PC-3 (cell line): ENCODE results near the gene KCNK3. TPM values are rescaled to one million over a fixed set of nuclear protein-coding genes. Genes with fewer than 3 reads are reported as not detected.

Source experiments
- ATAC-seq: fragments of 200-7000 bp; cut with Tn5 transposase; 2 replicates; pipeline ENCODE4 v1.9.1; 2020; ENCODE audit warnings: mild to moderate bottlenecking, moderate library complexity
- BruUV-seq: library from RNA; stranded (reverse); fragments of 400-500 nt; replicated peaks from 2 replicates; lab custom pipeline; 2021; lab: Mats Ljungman, UMichigan
- CTCF ChIA-PET: fragments of 300-600 bp; sonication (Branson Sonifier 250); formaldehyde crosslinking; loops from one replicate; lab custom pipeline; 2022; ENCODE audit warnings: antibody characterized with exemption; lab: Charles Lee
- POLR2A ChIA-PET: fragments of 300-600 bp; sonication (Branson Sonifier 250); formaldehyde crosslinking; loops from one replicate; lab custom pipeline; 2022; ENCODE audit warnings: antibody characterized with exemption; ENCODE audit not compliant: unreplicated experiment; lab: Charles Lee
- DNase-seq: peaks from one replicate; pipeline ENCODE4 v3.0.0-alpha.2; 2015
- H2AFZ ChIP-seq: fragments of 300-600 bp; sonication (generic); 2 replicates; pipeline ENCODE4 v1.6.0; 2016; ENCODE audit warnings: antibody characterized with exemption, low read length
- H3F3A ChIP-seq: fragments of 300-600 bp; sonication (generic); one replicate; pipeline ENCODE4 v1.6.0; 2017; ENCODE audit warnings: antibody characterized with exemption, low read length, control low read depth, mild to moderate bottlenecking; ENCODE audit not compliant: unreplicated experiment
- H3K27ac ChIP-seq: fragments of 300-600 bp; sonication (generic); 2 replicates; pipeline ENCODE4 v1.5.1; 2016; ENCODE audit warnings: mild to moderate bottlenecking, low read length
- H3K27me3 ChIP-seq: fragments of 300-600 bp; sonication (generic); 2 replicates; pipeline ENCODE4 v1.6.1; 2016; ENCODE audit warnings: low read length, mixed read lengths
- H3K36me3 ChIP-seq: fragments of 300-600 bp; sonication (generic); 2 replicates; pipeline ENCODE4 v1.6.1; 2016; ENCODE audit warnings: low read depth, mixed run types, low read length, mixed read lengths
- H3K4me1 ChIP-seq: fragments of 300-600 bp; sonication (generic); 2 replicates; pipeline ENCODE4 v1.5.1; 2016; ENCODE audit warnings: low read length; ENCODE audit not compliant: insufficient read depth
- H3K4me2 ChIP-seq: fragments of 300-600 bp; sonication (generic); 2 replicates; pipeline ENCODE4 v1.6.0; 2016; ENCODE audit warnings: low read length
- H3K4me3 ChIP-seq: fragments of 300-600 bp; sonication (generic); 2 replicates; pipeline ENCODE4 v1.5.1; 2016; ENCODE audit warnings: mild to moderate bottlenecking, low read length, mixed read lengths
- H3K79me2 ChIP-seq: fragments of 300-600 bp; sonication (generic); 2 replicates; pipeline ENCODE4 v1.6.1; 2017; ENCODE audit warnings: low read length, mixed read lengths
- H3K9ac ChIP-seq: fragments of 300-600 bp; sonication (generic); 2 replicates; pipeline ENCODE4 v1.6.0; 2016; ENCODE audit warnings: mild to moderate bottlenecking, low read length
- H3K9me2 ChIP-seq: fragments of 300-600 bp; sonication (generic); replicated peaks from 2 replicates; pipeline ENCODE4 v1.6.1; 2016; ENCODE audit warnings: mixed run types, low read length, mixed read lengths
- H3K9me3 ChIP-seq: fragments of 300-600 bp; sonication (generic); 2 replicates; pipeline ENCODE4 v1.6.1; 2016; ENCODE audit warnings: low read length, mixed read lengths
- H4K20me1 ChIP-seq: fragments of 300-600 bp; sonication (generic); 2 replicates; pipeline ENCODE4 v1.6.1; 2016; ENCODE audit warnings: low read length, mixed read lengths
- EZH2 ChIP-seq: fragments of 300-600 bp; sonication (generic); IDR thresholded peaks from one replicate; pipeline ENCODE4 v1.6.1; 2017; ENCODE audit warnings: antibody characterized with exemption, mild to moderate bottlenecking, low read length; ENCODE audit not compliant: unreplicated experiment
- EZH2phosphoT487 ChIP-seq: fragments of 300-600 bp; sonication (generic); IDR thresholded peaks from 2 replicates; pipeline ENCODE4 v1.6.1; 2018; ENCODE audit warnings: mild to moderate bottlenecking, antibody characterized with exemption, low read length, borderline replicate concordance
- intact Hi-C: fragments of 100-400 bp; cut with micrococcal nuclease; formaldehyde crosslinking; loops from 2 replicates; pipeline ENCODE4 v1.9.0; 2023
- total RNA-seq: library from RNA; depleted of rRNA; stranded (reverse); fragments of >200 nt; gene quantifications from 2 replicates; pipeline ENCODE4 v1.2.3, GENCODE V29; 2014
- TF ChIP-seq, protein P1 (sequence below): fragments of 300-600 bp; sonication (generic); conservative IDR thresholded peaks from 2 replicates; pipeline ENCODE4 v1.5.1; 2017; ENCODE audit warnings: antibody characterized with exemption, low read depth, mild to moderate bottlenecking, low read length

Gene KCNK3
- total RNA-seq, 1 experiment from 2014 or later: 0.04 TPM

DNA sequence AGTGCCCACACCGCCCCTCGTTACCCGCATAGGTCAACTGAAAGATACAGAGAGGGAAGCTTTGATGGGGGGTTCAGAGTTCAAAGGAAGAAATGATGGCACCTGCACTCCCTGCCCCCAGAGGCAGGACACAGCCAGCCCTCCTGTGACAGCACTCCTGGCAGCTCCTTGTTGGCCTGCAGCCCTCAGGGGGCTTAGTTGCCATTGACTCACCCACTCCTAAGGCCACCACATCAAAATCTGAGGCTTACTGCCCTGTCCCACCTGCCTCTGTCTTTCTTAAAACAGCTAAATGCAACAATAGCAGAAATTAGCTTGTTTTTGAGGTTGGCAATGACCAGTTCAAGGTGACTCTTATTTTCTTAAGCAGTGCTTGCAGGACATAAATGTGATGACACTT, 39.9 kb downstream of the KCNK3 start:
- Histone ChIP-seq H3K9me3 (no peaks in the 10 kb centered on the region), H3K79me2 (no peaks in the 10 kb centered on the region), H3K36me3 (no peaks in the 10 kb centered on the region), H3K27ac (no peak overlapping the region), H3K4me2 (no peak overlapping the region), H3K4me3 (no peak overlapping the region), H3F3A (no peaks in the 10 kb centered on the region), H4K20me1 (no peaks in the 10 kb centered on the region), H3K9ac (no peak overlapping the region), H3K9me2 (no peaks in the 10 kb centered on the region), H2AFZ (no peak overlapping the region), H3K4me1 (no peaks in the 10 kb centered on the region), H3K27me3 (no peaks in the 10 kb centered on the region)
- DNase-seq (no peak), ATAC-seq (no peak)
- TF ChIP-seq, protein P1, sequence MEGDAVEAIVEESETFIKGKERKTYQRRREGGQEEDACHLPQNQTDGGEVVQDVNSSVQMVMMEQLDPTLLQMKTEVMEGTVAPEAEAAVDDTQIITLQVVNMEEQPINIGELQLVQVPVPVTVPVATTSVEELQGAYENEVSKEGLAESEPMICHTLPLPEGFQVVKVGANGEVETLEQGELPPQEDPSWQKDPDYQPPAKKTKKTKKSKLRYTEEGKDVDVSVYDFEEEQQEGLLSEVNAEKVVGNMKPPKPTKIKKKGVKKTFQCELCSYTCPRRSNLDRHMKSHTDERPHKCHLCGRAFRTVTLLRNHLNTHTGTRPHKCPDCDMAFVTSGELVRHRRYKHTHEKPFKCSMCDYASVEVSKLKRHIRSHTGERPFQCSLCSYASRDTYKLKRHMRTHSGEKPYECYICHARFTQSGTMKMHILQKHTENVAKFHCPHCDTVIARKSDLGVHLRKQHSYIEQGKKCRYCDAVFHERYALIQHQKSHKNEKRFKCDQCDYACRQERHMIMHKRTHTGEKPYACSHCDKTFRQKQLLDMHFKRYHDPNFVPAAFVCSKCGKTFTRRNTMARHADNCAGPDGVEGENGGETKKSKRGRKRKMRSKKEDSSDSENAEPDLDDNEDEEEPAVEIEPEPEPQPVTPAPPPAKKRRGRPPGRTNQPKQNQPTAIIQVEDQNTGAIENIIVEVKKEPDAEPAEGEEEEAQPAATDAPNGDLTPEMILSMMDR: no peak
- no peak for TF ChIP-seq EZH2
- no peak for TF ChIP-seq EZH2phosphoT487
- intact Hi-C loops: no loop called here
- ChIA-PET POLR2A (no interaction called here), CTCF (no interaction called here)
- no TSS peak for BruUV-seq

DNA sequence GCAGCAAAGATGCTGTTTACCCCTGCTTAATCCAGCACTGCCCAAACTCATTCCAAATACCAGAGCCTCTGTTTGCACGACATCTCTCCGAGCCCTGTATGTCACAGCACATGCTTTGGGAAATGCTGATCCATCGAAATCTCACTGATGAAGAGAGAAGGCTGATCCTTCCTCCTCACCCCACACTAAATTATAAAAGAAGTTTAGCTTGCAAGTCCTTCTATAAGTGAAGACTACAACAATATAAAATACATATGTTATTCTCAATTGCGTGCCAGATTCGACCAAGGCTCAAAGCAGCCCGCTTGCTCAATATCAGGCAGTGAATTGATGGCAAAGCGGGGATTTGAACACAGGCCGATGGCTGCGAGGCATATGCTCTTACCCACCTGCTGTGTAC, 40.9 kb downstream of the KCNK3 start:
- Histone ChIP-seq H3K4me3 (no peak overlapping the region), H3K4me1 (no peaks in the 10 kb centered on the region), H2AFZ (no peak overlapping the region), H3F3A (no peaks in the 10 kb centered on the region), H3K9ac (no peak overlapping the region), H3K36me3 (no peaks in the 10 kb centered on the region), H3K79me2 (no peaks in the 10 kb centered on the region), H3K9me2 (no peaks in the 10 kb centered on the region), H4K20me1 (no peaks in the 10 kb centered on the region), H3K4me2 (no peak overlapping the region), H3K27ac (no peak overlapping the region), H3K27me3 (no peaks in the 10 kb centered on the region), H3K9me3 (no peaks in the 10 kb centered on the region)
- ChIA-PET POLR2A (no interaction called here), CTCF (no interaction called here)
- intact Hi-C loops: no loop called here
- no TSS peak for BruUV-seq
- no peak for TF ChIP-seq EZH2
- no peak for TF ChIP-seq EZH2phosphoT487
- TF ChIP-seq, protein P1: no peak
- DNase-seq (no peak), ATAC-seq (no peak)

DNA sequence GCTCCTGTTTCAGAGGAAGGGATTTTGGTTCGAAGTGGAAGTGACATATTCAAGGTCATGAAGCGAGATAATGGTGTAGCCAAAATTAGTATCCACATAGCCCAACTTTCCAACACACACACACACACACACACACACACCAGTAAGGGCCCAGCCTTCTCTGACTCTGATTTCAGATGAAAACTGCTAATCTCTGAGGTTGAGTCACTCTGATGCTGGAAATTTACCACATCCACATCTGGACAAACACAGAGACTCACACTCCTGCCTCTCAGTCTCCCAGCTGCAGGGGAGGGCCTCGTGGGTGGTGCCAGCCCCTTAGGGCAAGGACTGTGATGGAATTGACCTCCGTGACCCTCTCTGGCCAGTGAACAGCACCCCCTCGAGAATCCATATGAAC, 42.6 kb downstream of the KCNK3 start:
- H3K4me3 ChIP-seq: no peak overlapping the region
- ATAC-seq (peak; percentile 62; the same call in 1 of the 2 replicates), DNase-seq (peak; percentile 55)
- H3K27ac ChIP-seq: no peak overlapping the region
- H4K20me1 ChIP-seq: no peaks in the 10 kb centered on the region
- H3K36me3 ChIP-seq: no peaks in the 10 kb centered on the region
- no peaks in the 10 kb centered on the region for H3K79me2 ChIP-seq
- H3F3A ChIP-seq: no peaks in the 10 kb centered on the region
- H3K9me2 ChIP-seq: no peaks in the 10 kb centered on the region
- H3K9me3 ChIP-seq: no peaks in the 10 kb centered on the region
- no peaks in the 10 kb centered on the region for H3K4me1 ChIP-seq
- no peak overlapping the region for H3K9ac ChIP-seq
- no peak overlapping the region for H3K4me2 ChIP-seq
- POLR2A ChIA-PET: no interaction called here
- CTCF ChIA-PET: no interaction called here
- intact Hi-C loops: no loop called here
- no TSS peak for BruUV-seq
- no peaks in the 10 kb centered on the region for H3K27me3 ChIP-seq
- no peak overlapping the region for H2AFZ ChIP-seq
- TF ChIP-seq, protein P1: no peak
- TF ChIP-seq EZH2: no peak
- no peak for TF ChIP-seq EZH2phosphoT487
